SU-DHL-6 (cell line): ENCODE measurements around the gene DMAP1.

Source experiments
- CTCF ChIP-seq: fragments of 200-600 bp; sonication (generic); IDR thresholded peaks from one replicate; pipeline ENCODE4 v1.5.1; 2017; ENCODE audit warnings: antibody characterized with exemption, mild to moderate bottlenecking, low read length, moderate library complexity; ENCODE audit not compliant: insufficient read depth, poor library complexity, severe bottlenecking
- EZH2phosphoT487 ChIP-seq: fragments of 200-600 bp; sonication (generic), shearing (Covaris generic); conservative IDR thresholded peaks from 2 replicates; pipeline ENCODE4 v1.6.1; 2018; ENCODE audit warnings: mild to moderate bottlenecking, antibody characterized with exemption, low read length, moderate library complexity, mixed read lengths

- TF ChIP-seq CTCF = no peak
- no peak for TF ChIP-seq EZH2phosphoT487
Observed at GRCh38 chr1:44261962-44262361, 48.7 kb downstream of the DMAP1 start.
